SK-N-SH treated with all-trans-retinoic acid at 6 μM for 48 hours (cell line): ENCODE measurements around the gene TNS1.

Experiments used
- ATAC-seq: fragments of 200-7000 bp; cut with Tn5 transposase; 3 replicates; pipeline ENCODE4 v1.9.1; 2020; ENCODE audit warnings: mild to moderate bottlenecking, moderate library complexity
- ARNTL ChIP-seq: fragments of 450-650 bp; formaldehyde crosslinking; IDR thresholded peaks from 2 replicates; pipeline ENCODE4 v1.5.0; 2020; ENCODE audit warnings: low read depth, mild to moderate bottlenecking, moderate library complexity, borderline replicate concordance
- CREB5 ChIP-seq: fragments of 250-450 bp; sonication (Bioruptor Pico); IDR thresholded peaks from 2 replicates; pipeline ENCODE4 v1.5.1; 2020; ENCODE audit warnings: low read depth, mild to moderate bottlenecking, moderate library complexity
- CSDC2 ChIP-seq: fragments of 250-450 bp; sonication (Bioruptor Pico); IDR thresholded peaks from 2 replicates; pipeline ENCODE4 v1.5.0; 2020; ENCODE audit warnings: mild to moderate bottlenecking, moderate library complexity
- CSRNP3 ChIP-seq: fragments of 250-450 bp; sonication (Bioruptor Pico); IDR thresholded peaks from 2 replicates; pipeline ENCODE4 v1.5.1; 2021; ENCODE audit warnings: mild to moderate bottlenecking, moderate library complexity
- ESRRG ChIP-seq: fragments of 250-450 bp; sonication (Bioruptor Pico); IDR thresholded peaks from 2 replicates; pipeline ENCODE4 v1.6.1; 2021; ENCODE audit warnings: mild to moderate bottlenecking
- GLIS3 ChIP-seq: fragments of 250-450 bp; sonication (Bioruptor Pico); IDR thresholded peaks from 2 replicates; pipeline ENCODE4 v1.5.0; 2020; ENCODE audit warnings: mild to moderate bottlenecking, moderate library complexity
- ISL1 ChIP-seq: fragments of 250-450 bp; sonication (Bioruptor Pico); IDR thresholded peaks from 2 replicates; pipeline ENCODE4 v2.1.2; 2022; ENCODE audit warnings: mild to moderate bottlenecking, moderate library complexity
- OSR1 ChIP-seq: fragments of 250-450 bp; sonication (Bioruptor Pico); IDR thresholded peaks from 2 replicates; pipeline ENCODE4 v1.8.0; 2022; ENCODE audit warnings: moderate library complexity, mild to moderate bottlenecking, inconsistent platforms
- POU6F1 ChIP-seq: fragments of 250-450 bp; sonication (Bioruptor Pico); IDR thresholded peaks from 2 replicates; pipeline ENCODE4 v1.8.0; 2021; ENCODE audit warnings: low read depth, mild to moderate bottlenecking, moderate library complexity, borderline replicate concordance
- TCF4 ChIP-seq: fragments of 250-450 bp; sonication (Bioruptor Pico); IDR thresholded peaks from 2 replicates; pipeline ENCODE4 v1.8.0; 2021; ENCODE audit warnings: mild to moderate bottlenecking, moderate library complexity, borderline replicate concordance
- TOX ChIP-seq: fragments of 250-450 bp; sonication (Bioruptor Pico); IDR thresholded peaks from 2 replicates; pipeline ENCODE4 v1.8.0; 2021; ENCODE audit warnings: mild to moderate bottlenecking, moderate library complexity, borderline replicate concordance
- TSHZ2 ChIP-seq: fragments of 250-450 bp; sonication (Bioruptor Pico); IDR thresholded peaks from 2 replicates; pipeline ENCODE4 v1.5.0; 2020; ENCODE audit warnings: mild to moderate bottlenecking, moderate library complexity
- ZFP30 ChIP-seq: fragments of 450-650 bp; formaldehyde crosslinking; IDR thresholded peaks from 2 replicates; pipeline ENCODE4 v1.5.0; 2022; ENCODE audit warnings: mild to moderate bottlenecking, moderate library complexity
- ZNF565 ChIP-seq: fragments of 450-650 bp; formaldehyde crosslinking; conservative IDR thresholded peaks from 2 replicates; pipeline ENCODE4 v1.5.0; 2020; ENCODE audit warnings: low read depth, mild to moderate bottlenecking, moderate library complexity
- ZNF70 ChIP-seq: fragments of 450-650 bp; formaldehyde crosslinking; IDR thresholded peaks from 2 replicates; pipeline ENCODE4 v1.5.0; 2020; ENCODE audit warnings: mild to moderate bottlenecking, moderate library complexity
- ZNF8 ChIP-seq: fragments of 450-650 bp; formaldehyde crosslinking; IDR thresholded peaks from 2 replicates; pipeline ENCODE4 v1.5.0; 2020; ENCODE audit warnings: mild to moderate bottlenecking, moderate library complexity

Gene TNS1

GRCh38 chr2:217902379-217903141 lies 100.2 kb downstream of the TNS1 start:
- no peak for TF ChIP-seq ZFP30 (CRISPR knock-in tag)
- TF ChIP-seq CREB5 (CRISPR knock-in tag), result no peak
- no peak for TF ChIP-seq ISL1 (CRISPR knock-in tag)
- TF ChIP-seq ZNF70 (CRISPR knock-in tag), result no peak
- no peak for TF ChIP-seq GLIS3
- no peak for TF ChIP-seq TCF4
- no peak for TF ChIP-seq CSRNP3 (CRISPR knock-in tag)
- TF ChIP-seq ZNF565 (CRISPR knock-in tag), result no peak
- TF ChIP-seq TSHZ2 (CRISPR knock-in tag), result no peak
- no peak for TF ChIP-seq ESRRG (CRISPR knock-in tag)

GRCh38 chr2:217901835-217902378 lies 100.9 kb downstream of the TNS1 start:
- no peak for TF ChIP-seq ZNF565 (CRISPR knock-in tag)
- TF ChIP-seq TOX (CRISPR knock-in tag), result no peak
- no peak for TF ChIP-seq CSDC2 (CRISPR knock-in tag)
- no peak for TF ChIP-seq CREB5 (CRISPR knock-in tag)
- TF ChIP-seq CSRNP3 (CRISPR knock-in tag), result no peak
- TF ChIP-seq ZNF70 (CRISPR knock-in tag), result no peak
- TF ChIP-seq TSHZ2 (CRISPR knock-in tag), result no peak
- no peak for TF ChIP-seq ZNF8
- TF ChIP-seq OSR1, result no peak
- no peak for TF ChIP-seq POU6F1 (CRISPR knock-in tag)
- TF ChIP-seq ARNTL (CRISPR knock-in tag), result no peak
- TF ChIP-seq, all 23 proteins: peak for 0

More at GRCh38 chr2:217902379-217903141, 100.2 kb downstream of the TNS1 start:
- no peak for ATAC-seq

More at GRCh38 chr2:217901835-217902378, 100.9 kb downstream of the TNS1 start:
- ATAC-seq, result no peak
